ENCODE data around the gene ITPR2.

ITPR2 gene

GRCh38 chr12:26599096-26599695 is 233.8 kb downstream of the ITPR2 start:
- DNase-seq, result no peak
- in situ Hi-C loops (cut with HindIII; ENCODE audit: low pct_ligation_motif_present, low pct_unique_long_range_greater_than_20kb, low sequenced_read_pairs), result no loop called here

DNA sequence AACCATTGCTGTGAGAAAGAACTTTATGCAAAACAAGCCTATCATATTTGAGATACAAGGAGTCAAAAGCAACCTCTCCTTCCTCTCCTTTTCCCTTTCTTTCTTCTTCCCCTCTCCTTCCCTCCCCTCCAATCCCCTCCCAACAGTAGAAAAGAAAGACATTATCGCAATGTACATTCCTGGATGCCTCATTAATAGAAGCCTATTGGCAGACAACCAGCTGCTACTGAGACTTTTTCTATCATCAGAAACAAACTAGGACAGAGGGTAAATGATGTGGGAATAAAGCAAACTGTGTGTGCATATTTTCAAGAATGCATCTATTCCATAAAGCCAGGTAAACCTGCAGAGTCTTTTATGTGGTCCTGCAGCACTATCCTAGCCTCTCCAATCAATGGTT is 237.2 kb downstream of the ITPR2 start:
- in situ Hi-C loops (cut with HindIII; ENCODE audit: low pct_ligation_motif_present, low pct_unique_long_range_greater_than_20kb, low sequenced_read_pairs), result no loop called here
- no peak for DNase-seq

DNA sequence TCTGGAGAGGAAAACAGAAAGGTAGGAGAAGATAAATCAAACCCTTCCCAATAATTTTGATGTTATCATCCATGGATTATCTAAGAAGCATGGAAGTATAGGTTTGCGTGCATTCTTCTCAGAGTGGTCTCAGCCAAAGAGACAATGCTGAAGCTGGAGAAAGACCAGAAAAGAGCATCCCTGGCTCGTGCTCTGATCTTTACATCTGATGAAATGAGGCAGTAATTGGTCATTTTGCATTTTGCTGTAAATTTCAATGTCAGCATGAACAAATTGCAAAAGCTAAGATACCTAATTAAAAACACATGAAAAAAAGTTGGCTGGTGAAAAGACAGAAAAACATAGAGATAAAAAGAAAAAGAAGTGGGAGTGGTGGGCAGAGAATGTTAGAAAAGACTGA is 252.4 kb downstream of the ITPR2 start:
- in situ Hi-C loops (cut with HindIII; ENCODE audit: low pct_ligation_motif_present, low pct_unique_long_range_greater_than_20kb, low sequenced_read_pairs), result no loop called here
- no peak for DNase-seq

DNA sequence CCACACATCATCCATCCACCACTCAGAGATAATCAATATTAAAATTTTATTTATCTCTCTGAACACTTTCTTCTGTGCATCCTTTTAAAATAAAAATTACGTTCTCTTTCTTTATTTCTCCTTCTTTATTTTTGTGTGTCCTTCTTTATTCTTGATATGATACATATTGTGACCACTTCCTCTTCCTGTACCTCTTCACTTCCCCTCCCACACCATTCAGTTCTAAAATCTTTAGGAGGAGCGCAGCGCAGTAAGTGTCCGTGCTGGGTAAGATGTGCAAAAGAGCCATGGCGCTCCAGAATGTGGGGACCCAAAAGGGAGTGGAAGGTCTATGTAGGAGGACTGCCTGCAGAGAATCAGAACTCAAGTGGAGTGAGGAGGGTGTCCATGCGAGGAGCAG is 256.7 kb downstream of the ITPR2 start:
- no peak for DNase-seq
- in situ Hi-C loops (cut with HindIII; ENCODE audit: low pct_ligation_motif_present, low pct_unique_long_range_greater_than_20kb, low sequenced_read_pairs), result no loop called here

GRCh38 chr12:26573225-26573909 is 259.6 kb downstream of the ITPR2 start:
- no peak for DNase-seq
- in situ Hi-C loops (cut with HindIII; ENCODE audit: low pct_ligation_motif_present, low pct_unique_long_range_greater_than_20kb, low sequenced_read_pairs), result no loop called here

GRCh38 chr12:26572137-26572536 is 260.9 kb downstream of the ITPR2 start:
- DNase-seq, result no peak
- in situ Hi-C loops (cut with HindIII; ENCODE audit: low pct_ligation_motif_present, low pct_unique_long_range_greater_than_20kb, low sequenced_read_pairs), result no loop called here

DNA sequence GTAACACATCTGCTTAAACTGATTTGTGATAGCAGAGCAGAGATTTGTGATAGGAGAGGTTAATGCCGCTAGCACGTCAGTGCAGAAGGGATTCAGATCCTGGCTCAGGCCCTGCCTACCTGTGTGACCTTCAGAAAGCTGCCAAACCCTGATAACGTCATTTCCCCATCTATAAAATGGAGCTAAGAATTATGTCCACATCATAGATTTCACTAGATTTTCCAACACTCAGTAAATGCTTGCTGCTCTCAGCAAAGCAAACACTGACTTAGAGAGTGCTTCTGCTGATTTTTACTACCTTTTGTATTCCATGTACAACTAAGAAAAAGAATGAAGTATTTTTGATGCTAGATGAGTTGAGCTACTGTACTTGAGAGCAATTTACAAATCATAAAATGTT is 261.4 kb downstream of the ITPR2 start:
- in situ Hi-C loops (cut with HindIII; ENCODE audit: low pct_ligation_motif_present, low pct_unique_long_range_greater_than_20kb, low sequenced_read_pairs), result no loop called here

GRCh38 chr12:26567126-26567525 is 265.9 kb downstream of the ITPR2 start:
- DNase-seq, result no peak
- in situ Hi-C loops (cut with HindIII; ENCODE audit: low pct_ligation_motif_present, low pct_unique_long_range_greater_than_20kb, low sequenced_read_pairs), result no loop called here

More for the DNA sequence above, 261.4 kb downstream of the ITPR2 start:
- DNase-seq, result no peak

DNA sequence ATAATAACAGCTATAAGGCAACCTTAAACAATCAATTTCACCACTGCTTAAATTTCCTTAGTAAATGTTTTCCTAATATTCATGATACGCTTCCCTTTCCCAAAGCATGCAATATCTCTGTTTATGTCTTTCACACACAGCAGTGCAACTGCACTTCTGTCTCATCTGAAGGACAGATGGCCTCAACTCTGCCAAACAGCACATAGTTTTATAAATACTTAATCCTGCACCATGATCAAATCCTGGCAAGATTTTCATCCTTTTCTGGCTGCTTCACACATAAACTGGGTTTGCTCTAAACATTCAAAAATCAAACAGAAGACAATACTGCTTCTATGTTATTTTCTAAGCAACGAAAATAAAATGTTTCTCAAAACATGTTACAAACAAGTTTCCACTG is 266.3 kb downstream of the ITPR2 start:
- DNase-seq, result no peak

GRCh38 chr12:26566186-26566585 is 266.8 kb downstream of the ITPR2 start:
- no peak for DNase-seq
- in situ Hi-C loops (cut with HindIII; ENCODE audit: low pct_ligation_motif_present, low pct_unique_long_range_greater_than_20kb, low sequenced_read_pairs), result no loop called here

More for the DNA sequence above, 266.3 kb downstream of the ITPR2 start:
- in situ Hi-C loops (cut with HindIII; ENCODE audit: low pct_ligation_motif_present, low pct_unique_long_range_greater_than_20kb, low sequenced_read_pairs), result no loop called here

DNA sequence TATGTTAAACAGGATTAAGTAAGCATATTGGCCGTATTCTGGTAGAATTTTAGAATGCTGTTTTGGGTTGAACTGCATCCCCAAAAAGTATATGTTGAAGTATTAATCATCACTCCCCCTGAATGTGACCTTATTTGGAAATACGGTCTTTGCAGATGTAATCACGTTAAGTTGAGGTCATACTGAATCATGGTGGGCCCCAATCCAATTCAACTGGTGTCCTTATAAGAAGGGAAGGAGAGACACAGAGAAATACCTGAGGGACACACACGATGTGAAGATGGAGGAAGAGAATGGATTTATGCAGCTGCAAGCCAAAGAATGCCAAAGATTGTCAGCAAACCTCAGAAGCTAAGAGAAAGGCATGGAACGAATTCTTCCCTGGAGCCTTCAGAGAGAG is 268.6 kb downstream of the ITPR2 start:
- in situ Hi-C loops (cut with HindIII; ENCODE audit: low pct_ligation_motif_present, low pct_unique_long_range_greater_than_20kb, low sequenced_read_pairs), result no loop called here
- DNase-seq, result no peak

GRCh38 chr12:26563552-26563951 is 269.4 kb downstream of the ITPR2 start:
- no peak for DNase-seq

DNA sequence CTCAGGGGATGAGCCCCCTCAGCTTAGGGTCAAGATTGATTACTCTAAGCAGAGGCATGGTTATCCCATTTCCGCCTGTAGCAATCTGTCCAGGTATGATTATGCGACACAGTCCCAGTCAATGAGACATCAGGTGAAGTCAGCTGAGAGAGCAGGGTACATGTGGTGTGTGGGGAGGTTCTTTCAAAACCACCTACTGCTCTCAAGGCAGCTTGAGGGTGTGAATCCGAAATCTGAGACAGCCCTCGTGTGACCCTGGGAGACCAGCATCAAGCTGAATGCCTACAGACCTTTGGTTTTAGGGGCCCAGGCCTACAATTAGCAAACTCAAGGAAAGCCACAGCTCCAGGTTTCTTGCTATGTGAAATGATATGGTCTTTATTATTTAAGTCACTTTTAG is 275.7 kb downstream of the ITPR2 start:
- no peak for DNase-seq
- in situ Hi-C loops (cut with HindIII; ENCODE audit: low pct_ligation_motif_present, low pct_unique_long_range_greater_than_20kb, low sequenced_read_pairs), result no loop called here

More at GRCh38 chr12:26563552-26563951, 269.4 kb downstream of the ITPR2 start:
- in situ Hi-C loops (cut with HindIII; ENCODE audit: low pct_ligation_motif_present, low pct_unique_long_range_greater_than_20kb, low sequenced_read_pairs), result no loop called here

GRCh38 chr12:26556916-26557315 is 276.1 kb downstream of the ITPR2 start:
- in situ Hi-C loops (cut with HindIII; ENCODE audit: low pct_ligation_motif_present, low pct_unique_long_range_greater_than_20kb, low sequenced_read_pairs), result no loop called here
- no peak for DNase-seq

GRCh38 chr12:26555139-26555538 is 277.9 kb downstream of the ITPR2 start:
- no peak for DNase-seq
- in situ Hi-C loops (cut with HindIII; ENCODE audit: low pct_ligation_motif_present, low pct_unique_long_range_greater_than_20kb, low sequenced_read_pairs), result no loop called here

DNA sequence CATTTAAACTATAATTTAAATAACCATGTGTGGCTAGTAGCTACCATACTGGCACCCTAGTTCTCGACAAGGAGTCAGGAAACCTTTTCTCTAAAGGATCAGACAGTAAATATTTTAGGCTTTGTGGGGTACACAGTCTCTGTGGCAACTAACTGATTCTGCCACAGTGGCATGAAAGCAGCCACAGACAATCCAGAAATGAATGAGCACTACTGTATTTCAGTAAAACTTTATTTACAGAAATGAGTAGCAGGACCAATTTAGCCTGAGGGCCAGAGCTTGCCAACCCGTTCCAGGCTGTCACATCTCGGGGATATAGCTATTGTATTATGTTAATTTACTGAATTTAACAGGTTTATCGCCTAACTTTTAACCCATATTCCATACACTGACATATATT is 278.7 kb downstream of the ITPR2 start:
- in situ Hi-C loops (cut with HindIII; ENCODE audit: low pct_ligation_motif_present, low pct_unique_long_range_greater_than_20kb, low sequenced_read_pairs), result no loop called here
- DNase-seq, result no peak

GRCh38 chr12:26551385-26551784 is 281.6 kb downstream of the ITPR2 start:
- no peak for DNase-seq
- in situ Hi-C loops (cut with HindIII; ENCODE audit: low pct_ligation_motif_present, low pct_unique_long_range_greater_than_20kb, low sequenced_read_pairs), result no loop called here

DNA sequence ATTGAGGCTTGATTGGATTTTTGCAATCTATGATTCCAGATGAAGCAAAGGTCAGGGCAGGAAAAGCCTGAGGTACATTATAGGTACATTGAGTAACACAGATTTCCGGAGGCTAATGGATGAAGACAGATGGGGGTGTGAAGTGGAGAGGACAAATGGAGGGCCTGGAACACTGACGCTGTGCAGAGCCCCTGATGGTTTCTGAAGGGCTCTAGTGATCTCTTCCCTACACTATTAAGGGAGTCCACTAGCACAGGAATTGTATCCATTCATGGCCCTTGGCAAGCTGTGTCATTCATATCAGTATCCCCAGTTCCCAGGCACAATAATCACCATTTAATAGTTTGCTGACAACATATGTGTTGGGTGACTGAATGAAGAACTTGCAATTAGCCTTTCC is 284.8 kb downstream of the ITPR2 start:
- DNase-seq, result no peak
- in situ Hi-C loops (cut with HindIII; ENCODE audit: low pct_ligation_motif_present, low pct_unique_long_range_greater_than_20kb, low sequenced_read_pairs), result no loop called here

DNA sequence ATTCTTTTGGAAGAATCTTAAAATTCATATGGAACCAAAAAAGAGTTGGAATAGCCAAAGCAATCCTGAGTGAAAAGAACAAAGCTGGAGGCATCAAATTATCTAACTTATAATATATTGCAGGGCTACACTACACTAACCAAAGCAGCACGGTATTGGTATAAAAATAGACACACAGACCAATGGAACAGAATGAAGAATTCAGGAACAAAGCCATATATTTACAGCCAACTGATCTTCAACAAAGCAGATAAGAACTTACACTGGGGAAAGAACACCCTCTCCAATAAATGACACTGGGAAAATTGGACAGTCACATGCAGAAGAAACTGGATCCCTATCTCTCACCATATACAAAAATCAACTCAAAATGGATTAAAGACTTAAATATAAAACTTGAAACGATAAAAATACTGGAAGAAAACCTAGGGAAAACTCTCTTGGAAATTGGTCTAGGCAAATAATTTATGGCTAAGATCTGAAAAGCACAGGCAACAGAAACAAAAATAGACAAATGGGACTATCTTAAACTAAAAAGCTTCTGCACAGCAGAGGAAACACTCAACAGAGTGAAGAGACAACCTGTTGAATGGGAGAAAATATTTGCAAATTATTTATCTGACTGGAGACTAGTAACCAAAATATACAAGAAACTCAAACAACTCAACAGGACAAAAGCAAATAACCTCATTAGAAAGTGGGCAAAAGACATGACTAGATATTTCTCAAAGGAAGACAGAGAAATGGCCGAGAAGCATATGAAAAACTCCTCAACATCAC is 286.3 kb downstream of the ITPR2 start:
- DNase-seq, result no peak
- in situ Hi-C loops (cut with HindIII; ENCODE audit: low pct_ligation_motif_present, low pct_unique_long_range_greater_than_20kb, low sequenced_read_pairs), result no loop called here

DNA sequence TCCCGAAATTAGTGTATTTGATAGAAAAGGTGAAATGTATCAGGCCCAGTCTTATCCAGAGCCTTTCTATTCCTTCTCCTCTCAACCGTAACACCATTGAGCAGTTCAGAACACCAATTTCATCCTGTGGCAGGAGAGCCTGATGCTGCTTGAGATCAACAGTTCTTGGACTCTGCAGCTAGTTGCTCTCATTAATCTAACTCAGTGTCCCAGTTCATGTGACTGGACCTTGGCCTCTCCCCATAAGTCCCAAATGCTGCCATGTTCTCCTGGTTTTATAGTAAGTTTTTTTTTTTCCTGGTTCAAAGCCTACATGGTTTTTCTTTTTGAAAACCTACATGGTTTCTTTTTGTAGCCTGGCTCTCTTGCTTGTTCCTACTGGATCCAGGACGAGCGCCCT is 293.9 kb downstream of the ITPR2 start:
- no peak for DNase-seq
- in situ Hi-C loops (cut with HindIII; ENCODE audit: low pct_ligation_motif_present, low pct_unique_long_range_greater_than_20kb, low sequenced_read_pairs), result no loop called here

All from ACHN (cell line).